ENCODE results near the gene AKAP8. TPM values are rescaled to one million over a fixed set of nuclear protein-coding genes. Genes with fewer than 3 reads are reported as not detected.

AKAP8 gene
- total and polyA plus RNA-seq, 2 experiments from 2014 or later, result 22.4 to 36.5 TPM

DNA sequence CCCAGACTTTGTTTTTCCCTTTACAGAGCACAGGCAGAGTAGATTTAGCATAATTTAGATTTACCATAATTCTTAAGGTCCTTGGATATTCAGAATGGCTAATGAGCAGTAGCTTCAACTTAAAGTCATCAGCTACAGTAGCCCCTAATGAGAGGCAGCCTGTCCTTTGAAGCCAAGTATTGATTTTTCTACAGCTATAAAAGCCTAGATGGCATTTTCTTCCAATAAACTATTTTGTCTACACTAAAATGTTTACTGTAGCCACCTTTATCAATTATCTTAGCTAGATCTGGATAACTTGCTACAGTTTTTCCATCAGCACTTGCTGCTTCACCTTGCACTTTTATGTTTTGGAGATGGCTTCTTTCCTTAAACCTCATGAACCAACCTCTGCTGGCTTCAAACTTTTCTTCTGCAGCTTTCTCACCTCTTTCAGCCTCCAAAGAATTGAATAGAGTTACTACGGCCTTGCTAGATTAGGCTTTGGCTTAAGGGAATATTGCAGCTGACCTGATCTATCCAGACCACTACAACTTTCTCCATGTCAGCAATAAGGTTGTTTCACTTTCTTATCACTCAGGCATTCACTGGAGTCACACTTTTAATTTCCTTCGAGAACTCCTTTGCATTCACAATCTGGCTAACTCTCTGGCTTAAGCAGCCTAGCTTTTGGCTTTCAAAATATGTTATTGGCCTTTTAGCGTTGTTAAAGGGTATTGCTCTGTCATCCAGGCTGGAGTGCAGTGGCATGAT, 73.8 kb downstream of the AKAP8 start:
- Histone ChIP-seq H3K4me3 (no peak overlapping the region), H3K9me2 (ENCODE audit: insufficient read depth) (no peaks in the 10 kb centered on the region), H3K27ac (ENCODE audit: low read depth) (no peak overlapping the region), H3K4me2 (no peak overlapping the region), H3K79me2 (replicated peaks; ENCODE audit: insufficient read depth) (peaks cover 100% of the 10 kb centered on the region), H3K36me3 (ENCODE audit: insufficient read depth) (no peaks in the 10 kb centered on the region), H3K4me1 (ENCODE audit: insufficient read depth) (peaks cover 8% of the 10 kb centered on the region), H3F3A (replicated peaks; ENCODE audit: low read depth) (peaks cover 3% of the 10 kb centered on the region; the same call in 1 of the 2 replicates), H2AFZ (no peak overlapping the region), H3K27me3 (ENCODE audit: insufficient read depth) (no peaks in the 10 kb centered on the region), H4K20me1 (replicated peaks; ENCODE audit: insufficient read depth) (peaks cover 85% of the 10 kb centered on the region)
- Mint-ChIP-seq H3K4me1 (peaks cover 19% of the 10 kb centered on the region), H3K36me3 (ENCODE audit: low read depth) (peaks cover 16% of the 10 kb centered on the region; the same call in 2 of the 3 replicates), H3K27me3 (ENCODE audit: insufficient read depth, low read depth, poor library complexity) (peaks cover 5% of the 10 kb centered on the region), H3K9me3 (no peaks in the 10 kb centered on the region; the same call in 2 of the 3 replicates), H3K4me3 (no peak overlapping the region), H3K27ac (no peak overlapping the region)
- TF ChIP-seq NANOG (IDR thresholded peaks at IDR 0.05; ENCODE audit: borderline replicate concordance), result no peak
- no peak for TF ChIP-seq POLR2AphosphoS5 (IDR thresholded peaks at IDR 0.05; ENCODE audit: low read depth)
- TF ChIP-seq ZNF331 (CRISPR knock-in tag; IDR thresholded peaks at IDR 0.05; ENCODE audit: low read depth), result no peak
- TF ChIP-seq JUNB (IDR thresholded peaks at IDR 0.05; ENCODE audit: unreplicated experiment), result no peak
- TF ChIP-seq ZNF114 (CRISPR knock-in tag; IDR thresholded peaks at IDR 0.05), result no peak
- no peak for TF ChIP-seq CREB1 (CRISPR knock-in tag; IDR thresholded peaks at IDR 0.05; ENCODE audit: low read depth)
- TF ChIP-seq, protein P1, sequence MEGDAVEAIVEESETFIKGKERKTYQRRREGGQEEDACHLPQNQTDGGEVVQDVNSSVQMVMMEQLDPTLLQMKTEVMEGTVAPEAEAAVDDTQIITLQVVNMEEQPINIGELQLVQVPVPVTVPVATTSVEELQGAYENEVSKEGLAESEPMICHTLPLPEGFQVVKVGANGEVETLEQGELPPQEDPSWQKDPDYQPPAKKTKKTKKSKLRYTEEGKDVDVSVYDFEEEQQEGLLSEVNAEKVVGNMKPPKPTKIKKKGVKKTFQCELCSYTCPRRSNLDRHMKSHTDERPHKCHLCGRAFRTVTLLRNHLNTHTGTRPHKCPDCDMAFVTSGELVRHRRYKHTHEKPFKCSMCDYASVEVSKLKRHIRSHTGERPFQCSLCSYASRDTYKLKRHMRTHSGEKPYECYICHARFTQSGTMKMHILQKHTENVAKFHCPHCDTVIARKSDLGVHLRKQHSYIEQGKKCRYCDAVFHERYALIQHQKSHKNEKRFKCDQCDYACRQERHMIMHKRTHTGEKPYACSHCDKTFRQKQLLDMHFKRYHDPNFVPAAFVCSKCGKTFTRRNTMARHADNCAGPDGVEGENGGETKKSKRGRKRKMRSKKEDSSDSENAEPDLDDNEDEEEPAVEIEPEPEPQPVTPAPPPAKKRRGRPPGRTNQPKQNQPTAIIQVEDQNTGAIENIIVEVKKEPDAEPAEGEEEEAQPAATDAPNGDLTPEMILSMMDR (conservative IDR thresholded peaks at IDR 0.05; ENCODE audit: low read depth in 2 of 2), result no peak
- TF ChIP-seq, protein P2, sequence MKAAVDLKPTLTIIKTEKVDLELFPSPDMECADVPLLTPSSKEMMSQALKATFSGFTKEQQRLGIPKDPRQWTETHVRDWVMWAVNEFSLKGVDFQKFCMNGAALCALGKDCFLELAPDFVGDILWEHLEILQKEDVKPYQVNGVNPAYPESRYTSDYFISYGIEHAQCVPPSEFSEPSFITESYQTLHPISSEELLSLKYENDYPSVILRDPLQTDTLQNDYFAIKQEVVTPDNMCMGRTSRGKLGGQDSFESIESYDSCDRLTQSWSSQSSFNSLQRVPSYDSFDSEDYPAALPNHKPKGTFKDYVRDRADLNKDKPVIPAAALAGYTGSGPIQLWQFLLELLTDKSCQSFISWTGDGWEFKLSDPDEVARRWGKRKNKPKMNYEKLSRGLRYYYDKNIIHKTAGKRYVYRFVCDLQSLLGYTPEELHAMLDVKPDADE (IDR thresholded peaks at IDR 0.05), result no peak
- TF ChIP-seq, protein P3, sequence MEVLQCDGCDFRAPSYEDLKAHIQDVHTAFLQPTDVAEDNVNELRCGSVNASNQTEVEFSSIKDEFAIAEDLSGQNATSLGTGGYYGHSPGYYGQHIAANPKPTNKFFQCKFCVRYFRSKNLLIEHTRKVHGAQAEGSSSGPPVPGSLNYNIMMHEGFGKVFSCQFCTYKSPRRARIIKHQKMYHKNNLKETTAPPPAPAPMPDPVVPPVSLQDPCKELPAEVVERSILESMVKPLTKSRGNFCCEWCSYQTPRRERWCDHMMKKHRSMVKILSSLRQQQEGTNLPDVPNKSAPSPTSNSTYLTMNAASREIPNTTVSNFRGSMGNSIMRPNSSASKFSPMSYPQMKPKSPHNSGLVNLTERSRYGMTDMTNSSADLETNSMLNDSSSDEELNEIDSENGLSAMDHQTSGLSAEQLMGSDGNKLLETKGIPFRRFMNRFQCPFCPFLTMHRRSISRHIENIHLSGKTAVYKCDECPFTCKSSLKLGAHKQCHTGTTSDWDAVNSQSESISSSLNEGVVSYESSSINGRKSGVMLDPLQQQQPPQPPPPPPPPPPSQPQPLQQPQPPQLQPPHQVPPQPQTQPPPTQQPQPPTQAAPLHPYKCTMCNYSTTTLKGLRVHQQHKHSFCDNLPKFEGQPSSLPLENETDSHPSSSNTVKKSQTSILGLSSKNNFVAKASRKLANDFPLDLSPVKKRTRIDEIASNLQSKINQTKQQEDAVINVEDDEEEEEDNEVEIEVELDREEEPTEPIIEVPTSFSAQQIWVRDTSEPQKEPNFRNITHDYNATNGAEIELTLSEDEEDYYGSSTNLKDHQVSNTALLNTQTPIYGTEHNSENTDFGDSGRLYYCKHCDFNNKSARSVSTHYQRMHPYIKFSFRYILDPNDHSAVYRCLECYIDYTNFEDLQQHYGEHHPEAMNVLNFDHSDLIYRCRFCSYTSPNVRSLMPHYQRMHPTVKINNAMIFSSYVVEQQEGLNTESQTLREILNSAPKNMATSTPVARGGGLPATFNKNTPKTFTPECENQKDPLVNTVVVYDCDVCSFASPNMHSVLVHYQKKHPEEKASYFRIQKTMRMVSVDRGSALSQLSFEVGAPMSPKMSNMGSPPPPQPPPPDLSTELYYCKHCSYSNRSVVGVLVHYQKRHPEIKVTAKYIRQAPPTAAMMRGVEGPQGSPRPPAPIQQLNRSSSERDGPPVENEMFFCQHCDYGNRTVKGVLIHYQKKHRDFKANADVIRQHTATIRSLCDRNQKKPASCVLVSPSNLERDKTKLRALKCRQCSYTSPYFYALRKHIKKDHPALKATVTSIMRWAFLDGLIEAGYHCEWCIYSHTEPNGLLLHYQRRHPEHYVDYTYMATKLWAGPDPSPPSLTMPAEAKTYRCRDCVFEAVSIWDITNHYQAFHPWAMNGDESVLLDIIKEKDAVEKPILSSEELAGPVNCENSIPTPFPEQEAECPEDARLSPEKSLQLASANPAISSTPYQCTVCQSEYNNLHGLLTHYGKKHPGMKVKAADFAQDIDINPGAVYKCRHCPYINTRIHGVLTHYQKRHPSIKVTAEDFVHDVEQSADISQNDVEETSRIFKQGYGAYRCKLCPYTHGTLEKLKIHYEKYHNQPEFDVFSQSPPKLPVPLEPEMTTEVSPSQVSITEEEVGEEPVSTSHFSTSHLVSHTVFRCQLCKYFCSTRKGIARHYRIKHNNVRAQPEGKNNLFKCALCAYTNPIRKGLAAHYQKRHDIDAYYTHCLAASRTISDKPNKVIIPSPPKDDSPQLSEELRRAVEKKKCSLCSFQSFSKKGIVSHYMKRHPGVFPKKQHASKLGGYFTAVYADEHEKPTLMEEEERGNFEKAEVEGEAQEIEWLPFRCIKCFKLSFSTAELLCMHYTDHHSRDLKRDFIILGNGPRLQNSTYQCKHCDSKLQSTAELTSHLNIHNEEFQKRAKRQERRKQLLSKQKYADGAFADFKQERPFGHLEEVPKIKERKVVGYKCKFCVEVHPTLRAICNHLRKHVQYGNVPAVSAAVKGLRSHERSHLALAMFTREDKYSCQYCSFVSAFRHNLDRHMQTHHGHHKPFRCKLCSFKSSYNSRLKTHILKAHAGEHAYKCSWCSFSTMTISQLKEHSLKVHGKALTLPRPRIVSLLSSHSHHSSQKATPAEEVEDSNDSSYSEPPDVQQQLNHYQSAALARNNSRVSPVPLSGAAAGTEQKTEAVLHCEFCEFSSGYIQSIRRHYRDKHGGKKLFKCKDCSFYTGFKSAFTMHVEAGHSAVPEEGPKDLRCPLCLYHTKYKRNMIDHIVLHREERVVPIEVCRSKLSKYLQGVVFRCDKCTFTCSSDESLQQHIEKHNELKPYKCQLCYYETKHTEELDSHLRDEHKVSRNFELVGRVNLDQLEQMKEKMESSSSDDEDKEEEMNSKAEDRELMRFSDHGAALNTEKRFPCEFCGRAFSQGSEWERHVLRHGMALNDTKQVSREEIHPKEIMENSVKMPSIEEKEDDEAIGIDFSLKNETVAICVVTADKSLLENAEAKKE (CRISPR knock-in tag; IDR thresholded peaks at IDR 0.05), result no peak
- no peak for TF ChIP-seq EZH2phosphoT487 (IDR thresholded peaks at IDR 0.05; ENCODE audit: unreplicated experiment)
- DNase-seq (ENCODE audit: low spot score), result no peak
- ATAC-seq, result no peak

Measured in GM23338 (cell line).